CD8-positive, alpha-beta memory T cell (primary cell): ENCODE data around the gene CAST. TPM values are rescaled to one million over a fixed set of nuclear protein-coding genes. Genes with fewer than 3 reads are reported as not detected.

ENCODE experiments used
- CTCF ChIA-PET: fragments of 350-600 bp; sonication (Branson Sonifier 250); formaldehyde crosslinking; loops from one replicate; lab custom pipeline; 2021; ENCODE audit warnings: antibody characterized with exemption; lab: Charles Lee
- POLR2A ChIA-PET: fragments of 350-600 bp; sonication (Branson Sonifier 250); formaldehyde crosslinking; loops from one replicate; lab custom pipeline; 2021; ENCODE audit warnings: antibody characterized with exemption; lab: Charles Lee
- DNase-seq, 5 donors: peaks; one replicate each; pipeline versions ENCODE4 v3.0.0 to v3.0.0-alpha.2; 2020 to 2022; ENCODE audit warnings: mixed read lengths in 1 of 5
- H3K27ac ChIP-seq: one replicate; pipeline ENCODE4 v1.7.0; 2013; ENCODE audit warnings: low read depth, mild to moderate bottlenecking, low read length, moderate library complexity
- H3K27me3 ChIP-seq: 2 replicates; pipeline ENCODE4 v1.7.0; 2013; ENCODE audit warnings: low read length, mild to moderate bottlenecking; ENCODE audit not compliant: insufficient read depth, poor library complexity, severe bottlenecking
- H3K36me3 ChIP-seq: 2 replicates; pipeline ENCODE4 v1.7.0; 2013; ENCODE audit warnings: mild to moderate bottlenecking, low read length, moderate library complexity; ENCODE audit not compliant: insufficient read depth
- H3K4me1 ChIP-seq: 2 replicates; pipeline ENCODE4 v1.7.0; 2013; ENCODE audit warnings: mild to moderate bottlenecking, low read length, moderate library complexity; ENCODE audit not compliant: insufficient read depth
- H3K4me3 ChIP-seq: 2 replicates; pipeline ENCODE4 v1.7.0; 2013; ENCODE audit warnings: mild to moderate bottlenecking, low read length
- H3K9me3 ChIP-seq: 2 replicates; pipeline ENCODE4 v1.7.0; 2013; ENCODE audit warnings: mild to moderate bottlenecking, low read length
- H3K27ac Mint-ChIP-seq, 8 donors: one replicate each; pipeline ENCODE4 v1.8.0; 2020 to 2021; ENCODE audit warnings: mixed read lengths in 8 of 8, mild to moderate bottlenecking in 6 of 8, inconsistent platforms in 3 of 8, moderate library complexity in 3 of 8
- H3K27me3 Mint-ChIP-seq, 2 donors: one replicate each; pipeline ENCODE4 v1.8.0; 2020 to 2021; ENCODE audit warnings: mixed read lengths in 2 of 2, mild to moderate bottlenecking in 1 of 2, moderate library complexity in 1 of 2
- H3K36me3 Mint-ChIP-seq, 3 donors: one replicate each; pipeline ENCODE4 v1.8.0; 2020 to 2021; ENCODE audit warnings: mixed read lengths in 3 of 3, inconsistent platforms in 1 of 3, mild to moderate bottlenecking in 1 of 3
- H3K4me1 Mint-ChIP-seq, 3 donors: one replicate each; pipeline ENCODE4 v1.8.0; 2020 to 2021; ENCODE audit warnings: mixed read lengths in 3 of 3, inconsistent platforms in 1 of 3, mild to moderate bottlenecking in 1 of 3
- H3K4me3 Mint-ChIP-seq, 7 donors: one replicate each; pipeline ENCODE4 v1.8.0; 2020 to 2021; ENCODE audit warnings: mixed read lengths in 7 of 7, mild to moderate bottlenecking in 6 of 7, moderate library complexity in 4 of 7, inconsistent platforms in 2 of 7
- H3K9me3 Mint-ChIP-seq, 5 donors: one replicate each; pipeline ENCODE4 v1.8.0; 2020 to 2022; ENCODE audit warnings: mixed read lengths in 5 of 5, mild to moderate bottlenecking in 3 of 5, moderate library complexity in 2 of 5, inconsistent platforms in 1 of 5
- polyA plus RNA-seq: library from polyadenylated mRNA; unstranded; fragments of 300-500 nt; fragmentation: Illumina TruSeq; gene quantifications from one replicate; pipeline ENCODE4 v1.2.3, GENCODE V29; 2021
- total RNA-seq, 2 experiments: library from RNA; stranded (reverse); gene quantifications; one replicate each; pipeline ENCODE4 v1.2.3, GENCODE V29; 2021

The CAST gene
- total and polyA plus RNA-seq, 3 experiments from 2014 or later, result 94.6 to 134 (median 127) TPM

GRCh38 chr5:96751203-96752169 is 89.3 kb downstream of the CAST start:
- Mint-ChIP-seq H3K4me3 (peak overlapping the region in 1 of 7 donors; percentile 56), H3K4me1 (peaks cover 0 to 4% (median 0%) of the 10 kb centered on the region in 3 donors), H3K27me3 (no peaks in the 10 kb centered on the region), H3K9me3 (no peaks in the 10 kb centered on the region), H3K36me3 (peaks cover 7 to 91% (median 22%) of the 10 kb centered on the region in 3 donors), H3K27ac (peak overlapping the region in 5 of 8 donors; percentile 34 to 80 (median 61))
- Histone ChIP-seq H3K27me3 (no peaks in the 10 kb centered on the region), H3K27ac (no peak overlapping the region), H3K36me3 (peaks cover 53% of the 10 kb centered on the region), H3K4me3 (no peak overlapping the region), H3K4me1 (no peaks in the 10 kb centered on the region), H3K9me3 (no peaks in the 10 kb centered on the region)
- ChIA-PET POLR2A (interaction anchor here (1.1 kb wide), 1 partner anchor 57 kb away, joined by 5 read pairs; the partner anchor contains the start of gene ERAP1), CTCF (interaction anchor here (0.7 to 4.7 kb wide), 22 partner anchors 8 to 412 kb away, joined by 3 to 49 read pairs (median 5); partner anchors contain the start of gene ERAP1)
- DNase-seq, result no peak

GRCh38 chr5:96752341-96753016 is 90.3 kb downstream of the CAST start:
- Histone ChIP-seq H3K36me3 (peaks cover 50% of the 10 kb centered on the region), H3K4me1 (no peaks in the 10 kb centered on the region), H3K27me3 (no peaks in the 10 kb centered on the region), H3K27ac (no peak overlapping the region), H3K9me3 (no peaks in the 10 kb centered on the region), H3K4me3 (no peak overlapping the region)
- DNase-seq, result peak in 3 of 5 donors; percentile 29 to 61 (median 45)
- H3K9me3 Mint-ChIP-seq, result no peaks in the 10 kb centered on the region
- no peak overlapping the region for H3K4me3 Mint-ChIP-seq
- no peaks in the 10 kb centered on the region for H3K27me3 Mint-ChIP-seq
- CTCF ChIA-PET, result interaction anchor here (0.7 to 4.7 kb wide), 25 partner anchors 9 to 411 kb away, joined by 3 to 49 read pairs (median 5); partner anchors contain the start of gene ERAP1
- POLR2A ChIA-PET, result interaction anchor here (0.6 to 1.1 kb wide), 8 partner anchors 9 to 790 kb away, joined by 3 to 10 read pairs (median 5); partner anchors contain the start of gene ERAP1
- peaks cover 0 to 5% (median 4%) of the 10 kb centered on the region in 3 donors for H3K4me1 Mint-ChIP-seq
- H3K27ac Mint-ChIP-seq, result peak overlapping the region in 3 of 8 donors; percentile 6 to 80 (median 15)
- peaks cover 7 to 90% (median 29%) of the 10 kb centered on the region in 3 donors for H3K36me3 Mint-ChIP-seq

GRCh38 chr5:96753017-96753397 is 90.8 kb downstream of the CAST start:
- POLR2A ChIA-PET, result interaction anchor here (0.6 to 1.1 kb wide), 7 partner anchors 10 to 791 kb away, joined by 3 to 10 read pairs (median 5); partner anchors contain the start of gene ERAP1

GRCh38 chr5:96753848-96754247 is 91.7 kb downstream of the CAST start:
- CTCF ChIA-PET, result interaction anchor here (1.2 to 1.7 kb wide), 2 partner anchors 54 to 408 kb away, joined by 5 to 7 read pairs; partner anchors contain the start of gene ERAP1

More at GRCh38 chr5:96753017-96753397, 90.8 kb downstream of the CAST start:
- Histone ChIP-seq H3K36me3 (peaks cover 44% of the 10 kb centered on the region), H3K27me3 (no peaks in the 10 kb centered on the region), H3K27ac (no peak overlapping the region), H3K4me1 (no peaks in the 10 kb centered on the region), H3K4me3 (no peak overlapping the region), H3K9me3 (no peaks in the 10 kb centered on the region)
- Mint-ChIP-seq H3K9me3 (no peaks in the 10 kb centered on the region), H3K36me3 (peaks cover 7 to 90% (median 29%) of the 10 kb centered on the region in 3 donors), H3K4me1 (peaks cover 0 to 5% (median 4%) of the 10 kb centered on the region in 3 donors), H3K27ac (peak overlapping the region in 2 of 8 donors; percentile 15 to 68), H3K27me3 (no peaks in the 10 kb centered on the region), H3K4me3 (no peak overlapping the region)
- no peak for DNase-seq
- CTCF ChIA-PET, result interaction anchor here (0.8 to 4.7 kb wide), 20 partner anchors 10 to 410 kb away, joined by 3 to 49 read pairs (median 5); partner anchors contain the start of gene ERAP1

GRCh38 chr5:96755851-96756250 is 93.7 kb downstream of the CAST start:
- H3K27ac Mint-ChIP-seq, result peak overlapping the region in 3 of 8 donors; percentile 24 to 60 (median 32)
- H3K9me3 Mint-ChIP-seq, result no peaks in the 10 kb centered on the region
- POLR2A ChIA-PET, result no interaction called here
- DNase-seq, result no peak
- Histone ChIP-seq H3K27me3 (no peaks in the 10 kb centered on the region), H3K27ac (no peak overlapping the region), H3K36me3 (peaks cover 35% of the 10 kb centered on the region), H3K9me3 (no peaks in the 10 kb centered on the region), H3K4me1 (no peaks in the 10 kb centered on the region), H3K4me3 (no peak overlapping the region)
- CTCF ChIA-PET, result no interaction called here
- H3K4me3 Mint-ChIP-seq, result no peak overlapping the region
- no peaks in the 10 kb centered on the region for H3K27me3 Mint-ChIP-seq
- H3K4me1 Mint-ChIP-seq, result peaks cover 0 to 11% (median 5%) of the 10 kb centered on the region in 3 donors
- H3K36me3 Mint-ChIP-seq, result peaks cover 7 to 84% (median 20%) of the 10 kb centered on the region in 3 donors

More at GRCh38 chr5:96753848-96754247, 91.7 kb downstream of the CAST start:
- no peaks in the 10 kb centered on the region for H3K4me1 ChIP-seq
- H3K4me3 ChIP-seq, result no peak overlapping the region
- Mint-ChIP-seq H3K4me1 (peaks cover 0 to 7% (median 5%) of the 10 kb centered on the region in 3 donors), H3K36me3 (peaks cover 7 to 90% (median 24%) of the 10 kb centered on the region in 3 donors), H3K27me3 (no peaks in the 10 kb centered on the region), H3K27ac (peak overlapping the region in 1 of 8 donors; percentile 74), H3K4me3 (no peak overlapping the region), H3K9me3 (no peaks in the 10 kb centered on the region)
- H3K36me3 ChIP-seq, result peaks cover 39% of the 10 kb centered on the region
- H3K9me3 ChIP-seq, result no peaks in the 10 kb centered on the region
- POLR2A ChIA-PET, result no interaction called here
- no peak for DNase-seq
- no peak overlapping the region for H3K27ac ChIP-seq
- no peaks in the 10 kb centered on the region for H3K27me3 ChIP-seq

GRCh38 chr5:96756985-96757384 is 94.8 kb downstream of the CAST start:
- Histone ChIP-seq H3K27me3 (no peaks in the 10 kb centered on the region), H3K36me3 (peaks cover 35% of the 10 kb centered on the region), H3K27ac (no peak overlapping the region), H3K4me1 (no peaks in the 10 kb centered on the region), H3K4me3 (no peak overlapping the region), H3K9me3 (no peaks in the 10 kb centered on the region)
- H3K36me3 Mint-ChIP-seq, result peaks cover 7 to 78% (median 19%) of the 10 kb centered on the region in 3 donors
- POLR2A ChIA-PET, result interaction anchor here (0.7 kb wide), 2 partner anchors 37 to 222 kb away, joined by 4 to 5 read pairs; no protein-coding TSS in a partner anchor
- H3K27ac Mint-ChIP-seq, result peak overlapping the region in 5 of 8 donors; percentile 20 to 82 (median 34)
- CTCF ChIA-PET, result interaction anchor here (1.0 kb wide), 1 partner anchor 405 kb away, joined by 5 read pairs; no protein-coding TSS in a partner anchor
- H3K4me1 Mint-ChIP-seq, result peaks cover 0 to 11% (median 5%) of the 10 kb centered on the region in 3 donors
- no peaks in the 10 kb centered on the region for H3K27me3 Mint-ChIP-seq
- no peaks in the 10 kb centered on the region for H3K9me3 Mint-ChIP-seq
- DNase-seq, result no peak
- H3K4me3 Mint-ChIP-seq, result no peak overlapping the region

GRCh38 chr5:96758621-96759020 is 96.4 kb downstream of the CAST start:
- Histone ChIP-seq H3K4me3 (no peak overlapping the region), H3K4me1 (no peaks in the 10 kb centered on the region), H3K27ac (no peak overlapping the region), H3K27me3 (no peaks in the 10 kb centered on the region), H3K9me3 (no peaks in the 10 kb centered on the region), H3K36me3 (peaks cover 39% of the 10 kb centered on the region)
- peaks cover 0 to 7% (median 5%) of the 10 kb centered on the region in 3 donors for H3K4me1 Mint-ChIP-seq
- no peak overlapping the region for H3K4me3 Mint-ChIP-seq
- H3K27ac Mint-ChIP-seq, result peak overlapping the region in 4 of 8 donors; percentile 40 to 86 (median 66)
- H3K9me3 Mint-ChIP-seq, result no peaks in the 10 kb centered on the region
- DNase-seq, result no peak
- ChIA-PET CTCF (no interaction called here), POLR2A (no interaction called here)
- H3K27me3 Mint-ChIP-seq, result no peaks in the 10 kb centered on the region
- H3K36me3 Mint-ChIP-seq, result peaks cover 7 to 78% (median 13%) of the 10 kb centered on the region in 3 donors
